HCT116 (cell line): ENCODE results near the gene EBLN1. TPM values are rescaled to one million over a fixed set of nuclear protein-coding genes. Genes with fewer than 3 reads are reported as not detected.

Experiments
- ATAC-seq: fragments of 200-7000 bp; cut with Tn5 transposase; 2 replicates; pipeline ENCODE4 v1.9.1; 2020; ENCODE audit warnings: mild to moderate bottlenecking, moderate library complexity
- BruUV-seq: library from RNA; stranded (reverse); fragments of 400-500 nt; replicated peaks from 2 replicates; lab custom pipeline; 2021; lab: Mats Ljungman, UMichigan
- CTCF ChIA-PET: fragments of 300-600 bp; sonication (Branson Sonifier 250); formaldehyde crosslinking; loops from one replicate; lab custom pipeline; 2021; ENCODE audit warnings: antibody characterized with exemption; lab: Charles Lee
- POLR2A ChIA-PET: fragments of 300-600, 350-600 bp; sonication (Branson Sonifier 250); formaldehyde crosslinking; loops from one replicate; lab custom pipeline; 2021; ENCODE audit warnings: antibody characterized with exemption; lab: Charles Lee
- RAD21 ChIA-PET, 2 experiments: fragments of 300-600 bp; sonication (Branson Sonifier 250); formaldehyde crosslinking; loops; one replicate each; lab custom pipeline; 2023; ENCODE audit warnings: low total read pairs in 2 of 2; ENCODE audit not compliant: uncharacterized antibody in 2 of 2, unreplicated experiment in 2 of 2, low non-redundant PET in 1 of 2; lab: Charles Lee
- DNase-seq: peaks from one replicate; pipeline ENCODE4 v3.0.0-alpha.2; 2010; ENCODE audit warnings: low read depth, low spot score
- H2AFZ ChIP-seq: fragments of 200-600 bp; shearing (Covaris generic), sonication (generic); 2 replicates; pipeline ENCODE4 v1.6.1; 2017; ENCODE audit warnings: low read depth, mixed run types, mixed read lengths, antibody characterized with exemption, low read length; ENCODE audit not compliant: poor library complexity, severe bottlenecking
- H3K27ac ChIP-seq: 2 replicates; pipeline ENCODE4 v1.5.1; 2012; ENCODE audit warnings: low read depth, low read length
- H3K27me3 ChIP-seq: fragments of 200-600 bp; sonication (generic); 2 replicates; pipeline ENCODE4 v1.6.1; 2016; ENCODE audit warnings: mixed run types, low read length, mixed read lengths; ENCODE audit not compliant: insufficient read depth
- H3K36me3 ChIP-seq, 2 experiments: fragments of 200-500 bp in 1 of 2; fragments of 200-600 bp in 1 of 2; sonication (Bioruptor generic) in 1 of 2; sonication (generic) in 1 of 2; 2 replicates each; pipeline versions ENCODE4 v1.5.1 to v1.6.1; 2014 to 2016; ENCODE audit warnings: low read length in 2 of 2, inconsistent platforms in 1 of 2, mixed read lengths in 1 of 2, mixed run types in 1 of 2; ENCODE audit not compliant: insufficient read depth in 2 of 2, control insufficient read depth in 1 of 2
- H3K4me1 ChIP-seq, 2 experiments: fragments of 200-600 bp in 1 of 2; sonication (generic) in 1 of 2; 2 replicates each; pipeline versions ENCODE4 v1.5.1 to v1.6.1; 2012 to 2017; ENCODE audit warnings: low read length in 2 of 2, inconsistent platforms in 1 of 2, mild to moderate bottlenecking in 1 of 2, mixed read lengths in 1 of 2, mixed run types in 1 of 2, moderate library complexity in 1 of 2; ENCODE audit not compliant: insufficient read depth in 2 of 2, control insufficient read depth in 1 of 2
- H3K4me2 ChIP-seq: fragments of 200-600 bp; sonication (generic); 2 replicates; pipeline ENCODE4 v1.6.1; 2017; ENCODE audit warnings: mixed run types, low read length, mixed read lengths
- H3K4me3 ChIP-seq, 2 experiments: fragments of 200-600 bp in 1 of 2; sonication (generic) in 1 of 2; replicated peaks in 1 of 2; 2 replicates each; pipeline ENCODE4 v1.5.1; 2011 to 2016; ENCODE audit warnings: low read length in 2 of 2, control low read depth in 1 of 2, low read depth in 1 of 2, mild to moderate bottlenecking in 1 of 2, mixed read lengths in 1 of 2, mixed run types in 1 of 2
- H3K79me2 ChIP-seq: fragments of 200-600 bp; sonication (generic); 2 replicates; pipeline ENCODE4 v1.6.1; 2017; ENCODE audit warnings: mild to moderate bottlenecking, mixed run types, low read length, moderate library complexity, mixed read lengths; ENCODE audit not compliant: insufficient read depth
- H3K9ac ChIP-seq: fragments of 200-600 bp; sonication (generic); 2 replicates; pipeline ENCODE4 v1.6.1; 2016; ENCODE audit warnings: low read length, mixed read lengths
- H3K9me2 ChIP-seq: fragments of 200-600 bp; sonication (generic), shearing (Covaris generic); 2 replicates; pipeline ENCODE4 v1.6.1; 2017; ENCODE audit warnings: mixed run types, mild to moderate bottlenecking, moderate library complexity; ENCODE audit not compliant: insufficient read depth
- H3K9me3 ChIP-seq, 2 experiments: fragments of 200-500 bp in 1 of 2; fragments of 200-600 bp in 1 of 2; sonication (Bioruptor generic) in 1 of 2; sonication (generic) in 1 of 2; 2 replicates each; pipeline ENCODE4 v1.6.1; 2014 to 2017; ENCODE audit warnings: low read length in 2 of 2, mixed read lengths in 2 of 2, inconsistent platforms in 1 of 2, low read depth in 1 of 2, mild to moderate bottlenecking in 1 of 2, mixed run types in 1 of 2, moderate library complexity in 1 of 2; ENCODE audit not compliant: control insufficient read depth in 1 of 2, insufficient read depth in 1 of 2
- H4K20me1 ChIP-seq: fragments of 200-600 bp; sonication (generic), shearing (Covaris generic); 2 replicates; pipeline ENCODE4 v1.6.1; 2017; ENCODE audit warnings: mixed run types, mild to moderate bottlenecking, moderate library complexity; ENCODE audit not compliant: insufficient read depth
- ATF3 ChIP-seq: IDR thresholded peaks from 2 replicates; pipeline ENCODE4 v1.6.1; 2012
- CBX3 ChIP-seq: IDR thresholded peaks from 2 replicates; pipeline ENCODE4 v1.6.1; 2012; ENCODE audit warnings: low read depth
- CTCF ChIP-seq, 3 experiments: fragments of 200-600 bp in 1 of 3; sonication (generic) in 1 of 3; IDR thresholded peaks in 2 of 3; conservative IDR thresholded peaks in 1 of 3; 2 replicates each; pipeline ENCODE4 v1.5.1; 2012 to 2017; ENCODE audit warnings: low read depth in 2 of 3, low read length in 2 of 3, antibody characterized with exemption in 1 of 3, borderline replicate concordance in 1 of 3, control low read depth in 1 of 3, mild to moderate bottlenecking in 1 of 3, mixed read lengths in 1 of 3, mixed run types in 1 of 3, moderate library complexity in 1 of 3; ENCODE audit not compliant: insufficient read depth in 1 of 3
- EGR1 ChIP-seq: IDR thresholded peaks from 2 replicates; pipeline ENCODE4 v1.6.1; 2012; ENCODE audit warnings: low read depth
- ELF1 ChIP-seq: IDR thresholded peaks from 2 replicates; pipeline ENCODE4 v1.6.1; 2012; ENCODE audit warnings: low read depth, borderline replicate concordance
- EZH2 ChIP-seq: fragments of 200-600 bp; sonication (generic); IDR thresholded peaks from 2 replicates; pipeline ENCODE4 v1.6.1; 2017; ENCODE audit warnings: antibody characterized with exemption, mixed run types
- EZH2phosphoT487 ChIP-seq: fragments of 200-600 bp; IDR thresholded peaks from 2 replicates; pipeline ENCODE4 v1.6.1; 2018; ENCODE audit warnings: antibody characterized with exemption, borderline replicate concordance
- FOSL1 ChIP-seq: IDR thresholded peaks from 2 replicates; pipeline ENCODE4 v1.6.1; 2012; ENCODE audit warnings: low read depth
- JUND ChIP-seq: IDR thresholded peaks from 2 replicates; pipeline ENCODE4 v1.6.1; 2012
- MAX ChIP-seq: IDR thresholded peaks from 2 replicates; pipeline ENCODE4 v1.6.1; 2012
- POLR2A ChIP-seq: IDR thresholded peaks from 2 replicates; pipeline ENCODE4 v1.7.0; 2011; ENCODE audit warnings: borderline replicate concordance; ENCODE audit not compliant: insufficient read depth, insufficient read length; ENCODE audit errors: extremely low read depth
- POLR2AphosphoS5 ChIP-seq: IDR thresholded peaks from 2 replicates; pipeline ENCODE4 v1.6.1; 2011; ENCODE audit warnings: mild to moderate bottlenecking, low read depth, low read length, moderate library complexity
- RAD21 ChIP-seq: IDR thresholded peaks from 2 replicates; pipeline ENCODE4 v1.6.1; 2012; ENCODE audit warnings: low read depth, mild to moderate bottlenecking
- SIN3A ChIP-seq: IDR thresholded peaks from 2 replicates; pipeline ENCODE4 v1.6.1; 2012; ENCODE audit warnings: low read depth
- SP1 ChIP-seq: IDR thresholded peaks from 2 replicates; pipeline ENCODE4 v1.6.1; 2012; ENCODE audit warnings: low read depth
- SRF ChIP-seq: IDR thresholded peaks from 2 replicates; pipeline ENCODE4 v1.6.1; 2012; ENCODE audit warnings: low read depth
- TCF7L2 ChIP-seq: IDR thresholded peaks from 2 replicates; pipeline ENCODE4 v1.7.0; 2011; ENCODE audit warnings: borderline replicate concordance, inconsistent platforms; ENCODE audit not compliant: insufficient read depth, insufficient read length; ENCODE audit errors: extremely low read depth
- YY1 ChIP-seq: IDR thresholded peaks from 2 replicates; pipeline ENCODE4 v1.6.1; 2011; ENCODE audit warnings: low read length, low read depth, moderate library complexity, mild to moderate bottlenecking; ENCODE audit not compliant: insufficient replicate concordance; ENCODE audit errors: extremely low read depth
- ZBTB33 ChIP-seq: IDR thresholded peaks from 2 replicates; pipeline ENCODE4 v1.6.1; 2011; ENCODE audit warnings: mild to moderate bottlenecking, low read length, moderate library complexity; ENCODE audit not compliant: insufficient replicate concordance; ENCODE audit errors: extremely low read depth
- ZFX ChIP-seq: fragments of 450-650 bp; IDR thresholded peaks from 2 replicates; pipeline ENCODE4 v1.6.1; 2017
- ZNF274 ChIP-seq: fragments of 200-500 bp; sonication (Bioruptor generic); IDR thresholded peaks from 2 replicates; pipeline ENCODE4 v1.6.1; 2014; ENCODE audit warnings: mild to moderate bottlenecking, low read depth, low read length, inconsistent platforms
- intact Hi-C: fragments of 100-400 bp; cut with micrococcal nuclease; formaldehyde crosslinking; loops from 2 replicates; pipeline ENCODE4 v1.10.0; 2022
- total RNA-seq: library from RNA; stranded (reverse); gene quantifications from one replicate; pipeline ENCODE4 v1.2.1, GENCODE V29; 2021; ENCODE audit not compliant: unreplicated experiment

Gene EBLN1
- total RNA-seq, 1 experiment from 2014 or later = not detected

GRCh38 chr10:22246680-22247391 lies 29.0 kb upstream of the EBLN1 start:
- intact Hi-C loops = loop anchor here (2.0 to 5.0 kb wide), 3 partner anchors 72 to 245 kb away; partner anchors contain the start of gene DNAJC1
- CTCF ChIA-PET = no interaction called here
- H2AFZ ChIP-seq = peak overlapping the region; percentile 97
- TF ChIP-seq SP1 (peak; percentile 85), TCF7L2 (peak; percentile 75), YY1 (peak; percentile 84), EZH2phosphoT487 (no peak), ZBTB33 (no peak), CBX3 (peak; percentile 90), SRF (peak; percentile 72), JUND (peak; percentile 97), POLR2AphosphoS5 (no peak), RAD21 (peak; percentile 32), EZH2 (no peak), ATF3 (peak; percentile 62), ELF1 (no peak; the same call in 1 of the 2 replicates), POLR2A (no peak), ZFX (no peak), ZNF274 (no peak), FOSL1 (peak; percentile 97), MAX (peak; percentile 26), CTCF (IDR thresholded peaks at IDR 0.05 in 2 of 3, conservative IDR thresholded peaks at IDR 0.05 in 1 of 3; ENCODE audit: borderline replicate concordance in 1 of 3, insufficient read depth in 1 of 3, low read depth in 2 of 3, low read length in 2 of 3) (no peak), EGR1 (peak; percentile 40; the same call in 1 of the 2 replicates), SIN3A (peak; percentile 85)

More at GRCh38 chr10:22246680-22247391, 29.0 kb upstream of the EBLN1 start:
- Histone ChIP-seq H3K9me3 (no peaks in the 10 kb centered on the region), H3K36me3 (no peaks in the 10 kb centered on the region), H3K4me3 (peak overlapping the region in 1 of 2 experiments; percentile 25; a peak in 2 of 4 replicates), H3K9me2 (no peaks in the 10 kb centered on the region), H3K79me2 (no peaks in the 10 kb centered on the region), H4K20me1 (no peaks in the 10 kb centered on the region), H3K4me1 (peaks cover 28 to 52% of the 10 kb centered on the region in 2 experiments), H3K27ac (peak overlapping the region; percentile 74), H3K4me2 (peak overlapping the region; percentile 67), H3K9ac (peak overlapping the region; percentile 57), H3K27me3 (no peaks in the 10 kb centered on the region)
- DNase-seq (peak; percentile 95), ATAC-seq (peak; percentile 90)
- ChIA-PET RAD21 (no interaction called here), POLR2A (interaction anchor here (1.0 kb wide), 1 partner anchor 253 kb away, joined by 3 read pairs; no protein-coding TSS in a partner anchor)
- BruUV-seq = no TSS peak
